Measurements from ENCODE around the gene FSD2. TPM values are rescaled to one million over a fixed set of nuclear protein-coding genes. Genes with fewer than 3 reads are reported as not detected.

The FSD2 gene
- total RNA-seq, 1 experiment from 2014 or later, result not detected

DNA sequence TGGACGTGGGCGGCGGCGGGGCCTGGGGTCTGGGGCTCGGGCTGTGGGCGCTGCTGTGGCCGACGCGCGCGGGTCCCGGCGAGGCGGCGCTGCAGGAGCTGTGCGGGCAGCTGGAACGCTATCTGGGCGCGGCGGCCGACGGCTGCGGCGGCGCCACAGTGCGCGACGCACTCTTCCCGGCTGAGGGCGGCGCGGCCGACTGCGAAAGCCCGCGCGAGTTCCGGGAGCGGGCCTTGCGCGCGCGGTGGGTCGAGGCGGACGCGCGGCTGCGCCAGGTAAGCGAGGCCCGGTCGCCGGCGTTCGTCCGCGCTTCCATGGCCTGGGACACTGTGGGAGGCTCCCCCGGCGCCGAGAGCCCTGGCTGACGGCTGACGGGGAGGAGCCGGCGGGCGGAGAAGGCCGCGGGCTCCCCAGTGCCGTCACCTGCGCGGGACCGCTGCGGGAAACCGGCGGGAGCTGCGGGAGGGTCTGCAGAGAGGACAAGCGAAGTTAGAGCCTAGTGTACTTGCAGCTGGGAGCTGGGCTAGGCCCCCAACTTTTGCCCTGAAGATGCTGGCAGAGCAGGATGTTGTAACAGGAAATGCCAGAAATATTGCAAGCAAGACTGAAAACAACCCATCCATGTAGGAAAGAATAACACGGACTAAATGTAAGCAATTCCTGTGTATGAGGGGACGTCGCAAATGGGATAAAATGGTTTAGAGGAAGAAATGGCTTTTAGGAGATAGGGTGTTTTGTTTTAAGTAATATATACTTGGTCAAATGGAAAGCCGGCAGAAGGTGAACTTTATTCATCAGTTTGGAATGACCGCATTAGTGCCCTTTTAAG is 4.4 kb upstream of the FSD2 start:
- Histone ChIP-seq H4K20me1 (ENCODE audit: control insufficient read depth, insufficient read depth, insufficient read length) (no peaks in the 10 kb centered on the region), H3K56ac (ENCODE audit: insufficient read length, low read depth, low read length) (no peak overlapping the region), H2AFZ (ENCODE audit: low read length) (no peak overlapping the region), H2BK5ac (ENCODE audit: insufficient read length, low read length) (no peak overlapping the region), H3K9ac (ENCODE audit: extremely low read depth, insufficient read length, low read length) (peak overlapping the region; percentile 71), H2BK20ac (ENCODE audit: low read depth, low read length, poor library complexity, severe bottlenecking) (no peak overlapping the region), H2BK15ac (ENCODE audit: low read depth, low read length) (no peak overlapping the region), H3K4me1 (ENCODE audit: insufficient read depth, low read length) (no peaks in the 10 kb centered on the region), H3K79me2 (ENCODE audit: insufficient read depth, low read length) (no peaks in the 10 kb centered on the region), H2BK120ac (ENCODE audit: low read depth, low read length, poor library complexity, severe bottlenecking) (no peak overlapping the region), H2AK5ac (ENCODE audit: insufficient read length, low read length) (no peak overlapping the region), H3K27me3 (ENCODE audit: insufficient read depth, low read length) (no peaks in the 10 kb centered on the region), H3T11ph (ENCODE audit: low read length) (no peak overlapping the region), H2BK12ac (ENCODE audit: insufficient read length, low read depth, low read length) (no peak overlapping the region), H3K23me2 (ENCODE audit: insufficient read length, low read depth, low read length, poor library complexity, severe bottlenecking) (peaks cover 6% of the 10 kb centered on the region), H3K9me3 (ENCODE audit: control insufficient read depth, low read depth, low read length) (no peaks in the 10 kb centered on the region), H3K27ac (ENCODE audit: insufficient read length, low read depth, low read length) (no peak overlapping the region), H4K8ac (replicated peaks; ENCODE audit: insufficient read length, low read depth, low read length) (no peak overlapping the region), H3K4ac (ENCODE audit: low read depth, low read length) (no peak overlapping the region), H3K79me1 (ENCODE audit: insufficient read depth, low read depth, low read length, poor library complexity, severe bottlenecking) (no peaks in the 10 kb centered on the region), H4K5ac (ENCODE audit: insufficient read length, low read depth, low read length) (no peak overlapping the region), H3K23ac (ENCODE audit: insufficient read length, low read depth, low read length) (no peak overlapping the region), H4K91ac (ENCODE audit: insufficient read length, low read depth, low read length) (no peak overlapping the region), H3K4me2 (ENCODE audit: insufficient read depth, insufficient read length, low read length) (peak overlapping the region; percentile 83), H3K14ac (ENCODE audit: insufficient read depth, low read length) (no peak overlapping the region; the same call in 1 of the 2 replicates), H3K18ac (ENCODE audit: insufficient read length, low read depth, low read length) (no peak overlapping the region)
- no CpG with 5 or more reads among the region's 81 CpGs for WGBS (ENCODE audit: extremely low coverage, insufficient read length, low lambda C conversion rate)
- no peak; the same call in 2 of the 3 replicates for TF ChIP-seq CTCF (conservative IDR thresholded peaks at IDR 0.05)
- H3K9me3 Mint-ChIP-seq, result no peaks in the 10 kb centered on the region
- peaks cover 10 to 20% of the 10 kb centered on the region in 2 experiments for H3K4me1 Mint-ChIP-seq
- H3K27ac Mint-ChIP-seq, result peak overlapping the region in 2 of 3 experiments; percentile 32 to 37; a peak in 3 of 7 replicates
- peak; percentile 35 for DNase-seq
- no peaks in the 10 kb centered on the region for H3K27me3 Mint-ChIP-seq (ENCODE audit: low read depth)
- H3K4me3 Mint-ChIP-seq, result peak overlapping the region; percentile 81 to 92
- peaks cover 1 to 10% (median 5%) of the 10 kb centered on the region in 3 experiments; a peak in 4 of 7 replicates for H3K36me3 Mint-ChIP-seq (ENCODE audit: insufficient read depth in 1 of 3, low read depth in 3 of 3)
